CD4-positive, alpha-beta T cell treated with Interferon gamma for 1 hour (primary cell): Measurements from ENCODE around the gene SYCN.

Experiments
- DNase-seq: peaks from one replicate; pipeline ENCODE4 v3.0.0-alpha.2; 2020

Gene SYCN

GRCh38 chr19:39192846-39193245, 11.2 kb downstream of the SYCN start:
- no peak for DNase-seq

- DNase-seq: no peak
These were observed 13.3 kb downstream of the SYCN start for GRCh38 chr19:39190768-39191167.

- DNase-seq: no peak
These were observed 15.1 kb downstream of the SYCN start for GRCh38 chr19:39188960-39189359.

- no peak for DNase-seq
These were observed 16.5 kb downstream of the SYCN start for GRCh38 chr19:39187552-39187943.

- no peak for DNase-seq
These were observed 17.7 kb downstream of the SYCN start for GRCh38 chr19:39186391-39186790.

GRCh38 chr19:39183104-39183503, 21.0 kb downstream of the SYCN start:
- DNase-seq: no peak

- no peak for DNase-seq
These were observed 21.9 kb downstream of the SYCN start for GRCh38 chr19:39182174-39182505.

- no peak for DNase-seq
These were observed 22.4 kb downstream of the SYCN start for GRCh38 chr19:39181500-39182173.

GRCh38 chr19:39180749-39181148, 23.3 kb downstream of the SYCN start:
- no peak for DNase-seq

- DNase-seq: no peak
These were observed 24.3 kb downstream of the SYCN start for GRCh38 chr19:39179754-39180153.

- DNase-seq: no peak
These were observed 25.6 kb downstream of the SYCN start for GRCh38 chr19:39178296-39179006.

GRCh38 chr19:39177736-39178135, 26.3 kb downstream of the SYCN start:
- DNase-seq: no peak

- no peak for DNase-seq
These were observed 26.9 kb downstream of the SYCN start for GRCh38 chr19:39177110-39177699.

GRCh38 chr19:39175564-39175963, 28.5 kb downstream of the SYCN start:
- no peak for DNase-seq

- no peak for DNase-seq
These were observed 29.2 kb downstream of the SYCN start for GRCh38 chr19:39174558-39175544.

GRCh38 chr19:39174142-39174541, 29.9 kb downstream of the SYCN start:
- DNase-seq: no peak

GRCh38 chr19:39173502-39173991, 30.5 kb downstream of the SYCN start:
- no peak for DNase-seq

GRCh38 chr19:39172700-39173501, 31.2 kb downstream of the SYCN start:
- no peak for DNase-seq

GRCh38 chr19:39171479-39172465, 32.3 kb downstream of the SYCN start:
- DNase-seq: no peak

GRCh38 chr19:39170386-39171231, 33.5 kb downstream of the SYCN start:
- no peak for DNase-seq
